ENCODE results near the gene KREMEN2. TPM values are rescaled to one million over a fixed set of nuclear protein-coding genes. Genes with fewer than 3 reads are reported as not detected.

The KREMEN2 gene
- total and polyA plus RNA-seq, 2 of the 13 experiments (the other 11 are each of a cell fraction or from before 2014, with no cell fraction given): 0.48 to 1.2 TPM

DNA sequence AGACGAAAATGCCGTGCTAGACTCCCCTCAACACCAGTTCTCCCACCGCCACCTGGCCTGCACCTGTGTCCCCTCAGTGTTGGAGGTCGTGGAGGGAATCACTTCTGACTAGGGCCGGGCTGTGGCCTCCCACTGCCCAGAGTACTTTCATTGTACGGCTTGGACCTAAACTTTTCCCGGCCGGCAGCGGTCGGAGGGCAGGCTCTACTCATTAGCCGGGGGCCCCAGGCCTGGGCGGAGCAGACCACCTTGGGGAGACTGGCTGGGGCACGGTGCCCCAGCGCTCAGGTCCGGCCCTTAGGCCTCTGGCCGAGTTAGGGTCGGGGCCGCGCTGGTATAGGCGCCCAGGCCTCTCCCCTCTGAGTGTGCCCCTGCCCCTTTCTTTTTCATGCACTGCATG, 53.3 kb downstream of the KREMEN2 start (continued):
- TF ChIP-seq ZFX (CRISPR knock-in tag; IDR thresholded peaks at IDR 0.05; ENCODE audit: low read depth): peak; percentile 60; the same call in 1 of the 2 replicates
- TF ChIP-seq, protein P1, sequence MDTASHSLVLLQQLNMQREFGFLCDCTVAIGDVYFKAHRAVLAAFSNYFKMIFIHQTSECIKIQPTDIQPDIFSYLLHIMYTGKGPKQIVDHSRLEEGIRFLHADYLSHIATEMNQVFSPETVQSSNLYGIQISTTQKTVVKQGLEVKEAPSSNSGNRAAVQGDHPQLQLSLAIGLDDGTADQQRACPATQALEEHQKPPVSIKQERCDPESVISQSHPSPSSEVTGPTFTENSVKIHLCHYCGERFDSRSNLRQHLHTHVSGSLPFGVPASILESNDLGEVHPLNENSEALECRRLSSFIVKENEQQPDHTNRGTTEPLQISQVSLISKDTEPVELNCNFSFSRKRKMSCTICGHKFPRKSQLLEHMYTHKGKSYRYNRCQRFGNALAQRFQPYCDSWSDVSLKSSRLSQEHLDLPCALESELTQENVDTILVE (CRISPR knock-in tag; IDR thresholded peaks at IDR 0.05): no peak
- TF ChIP-seq CEBPB (IDR thresholded peaks at IDR 0.05; ENCODE audit: borderline replicate concordance, low read depth, low read length): no peak
- no peak for TF ChIP-seq SMYD3 (CRISPR knock-in tag; IDR thresholded peaks at IDR 0.05)
- no peak for TF ChIP-seq ZSCAN12 (CRISPR knock-in tag; IDR thresholded peaks at IDR 0.05)
- TF ChIP-seq RXRA (CRISPR knock-in tag; IDR thresholded peaks at IDR 0.05): no peak
- TF ChIP-seq ZFP62 (CRISPR knock-in tag; IDR thresholded peaks at IDR 0.05): no peak
- no peak for TF ChIP-seq MYNN (CRISPR knock-in tag; IDR thresholded peaks at IDR 0.05; ENCODE audit: low read depth)
- no peak for TF ChIP-seq ZNF17 (CRISPR knock-in tag; IDR thresholded peaks at IDR 0.05)
- TF ChIP-seq CAMTA2 (CRISPR knock-in tag; IDR thresholded peaks at IDR 0.05; ENCODE audit: borderline replicate concordance): no peak
- TF ChIP-seq, protein P2, sequence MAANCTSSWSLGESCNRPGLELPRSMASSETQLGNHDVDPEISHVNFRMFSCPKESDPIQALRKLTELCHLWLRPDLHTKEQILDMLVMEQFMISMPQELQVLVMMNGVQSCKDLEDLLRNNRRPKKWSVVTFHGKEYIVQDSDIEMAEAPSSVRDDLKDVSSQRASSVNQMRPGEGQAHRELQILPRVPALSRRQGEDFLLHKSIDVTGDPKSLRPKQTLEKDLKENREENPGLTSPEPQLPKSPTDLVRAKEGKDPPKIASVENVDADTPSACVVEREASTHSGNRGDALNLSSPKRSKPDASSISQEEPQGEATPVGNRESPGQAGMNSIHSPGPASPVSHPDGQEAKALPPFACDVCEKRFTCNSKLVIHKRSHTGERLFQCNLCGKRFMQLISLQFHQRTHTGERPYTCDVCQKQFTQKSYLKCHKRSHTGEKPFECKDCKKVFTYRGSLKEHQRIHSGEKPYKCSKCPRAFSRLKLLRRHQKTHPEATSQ (CRISPR knock-in tag; IDR thresholded peaks at IDR 0.05; ENCODE audit: borderline replicate concordance): no peak
- no peak for TF ChIP-seq ZNF773 (CRISPR knock-in tag; IDR thresholded peaks at IDR 0.05; ENCODE audit: borderline replicate concordance)
- TF ChIP-seq CREB1 (IDR thresholded peaks at IDR 0.05): no peak
- no peak for TF ChIP-seq CREB1 (CRISPR knock-in tag; IDR thresholded peaks at IDR 0.05)
- TF ChIP-seq SMARCC2 (IDR thresholded peaks at IDR 0.05): no peak
- no peak for TF ChIP-seq ZNF383 (CRISPR knock-in tag; IDR thresholded peaks at IDR 0.05; ENCODE audit: borderline replicate concordance)
- 0 out of 2 replicates have a peak, but pooled peaks have one; percentile 3 for TF ChIP-seq ARID4A (CRISPR knock-in tag; IDR thresholded peaks at IDR 0.05; ENCODE audit: borderline replicate concordance)
- TF ChIP-seq FOXK2 (IDR thresholded peaks at IDR 0.05): no peak
- no peak for TF ChIP-seq ZMAT3 (CRISPR knock-in tag; conservative IDR thresholded peaks at IDR 0.05)
- no peak for TF ChIP-seq GATA4 (IDR thresholded peaks at IDR 0.05; ENCODE audit: borderline replicate concordance, low read depth)
- TF ChIP-seq GATAD1 (CRISPR knock-in tag; IDR thresholded peaks at IDR 0.05): no peak
- no peak for TF ChIP-seq TAF1 (CRISPR knock-in tag; IDR thresholded peaks at IDR 0.05)
- no peak for TF ChIP-seq GZF1 (CRISPR knock-in tag; IDR thresholded peaks at IDR 0.05)
- no peak for TF ChIP-seq NCOA2 (CRISPR knock-in tag; IDR thresholded peaks at IDR 0.05)
- no peak for TF ChIP-seq ARID2 (CRISPR knock-in tag; IDR thresholded peaks at IDR 0.05; ENCODE audit: borderline replicate concordance)

Data from HepG2 (cell line).